HEK293 (cell line): Measurements from ENCODE around the gene FBXO3.

Source experiments
- CTCF ChIA-PET: fragments of 350-600 bp; formaldehyde crosslinking; extraction: SDS; loops from one replicate; lab custom pipeline; 2021; ENCODE audit warnings: antibody characterized with exemption; lab: Yijun Ruan, JAX
- POLR2A ChIA-PET: fragments of 300-600 bp; formaldehyde crosslinking; extraction: SDS; loops from one replicate; lab custom pipeline; 2020; ENCODE audit warnings: antibody characterized with exemption, inconsistent platforms; lab: Yijun Ruan, JAX
- H3K27ac ChIP-seq: fragments of 200-500 bp; sonication (Bioruptor generic); 2 replicates; pipeline ENCODE4 v1.5.1; 2014; ENCODE audit warnings: low read depth, low read length, control low read depth, inconsistent platforms; ENCODE audit errors: extremely low read depth
- H3K36me3 ChIP-seq, 2 experiments: fragments of 200-500 bp in 1 of 2; sonication (Bioruptor generic) in 1 of 2; 1 replicate in 1 of 2; 2 replicates in 1 of 2; pipeline ENCODE4 v1.5.1; 2014 to 2017; ENCODE audit warnings: inconsistent platforms in 2 of 2, low read length in 2 of 2; ENCODE audit not compliant: control insufficient read depth in 2 of 2, insufficient read depth in 1 of 2
- H3K4me1 ChIP-seq: fragments of 200-500 bp; sonication (Bioruptor generic); 2 replicates; pipeline ENCODE4 v1.5.1; 2014; ENCODE audit warnings: mild to moderate bottlenecking, low read length, inconsistent platforms; ENCODE audit not compliant: control insufficient read depth, insufficient read depth
- H3K4me3 ChIP-seq: 2 replicates; pipeline ENCODE4 v1.5.1; 2011; ENCODE audit warnings: low read depth, mild to moderate bottlenecking, control low read depth, low read length, moderate library complexity
- H3K9me3 ChIP-seq: fragments of 200-500 bp; sonication (Bioruptor generic); 2 replicates; pipeline ENCODE4 v1.5.1; 2014; ENCODE audit warnings: low read depth, low read length, inconsistent platforms; ENCODE audit not compliant: control insufficient read depth, insufficient read depth
- AEBP2 ChIP-seq: fragments of 450-650 bp; formaldehyde crosslinking; IDR thresholded peaks from 2 replicates; pipeline ENCODE4 v1.5.1; 2016; ENCODE audit warnings: missing biosample characterization, missing genetic modification characterization, borderline replicate concordance
- BCL11B ChIP-seq: fragments of 450-650 bp; formaldehyde crosslinking; IDR thresholded peaks from 2 replicates; pipeline ENCODE4 v1.5.1; 2016; ENCODE audit warnings: low read depth, missing biosample characterization, missing genetic modification characterization
- BCL6B ChIP-seq: fragments of 450-650 bp; formaldehyde crosslinking; IDR thresholded peaks from 2 replicates; pipeline ENCODE4 v1.5.1; 2017; ENCODE audit warnings: missing biosample characterization, missing genetic modification characterization
- EGR2 ChIP-seq: fragments of 450-650 bp; formaldehyde crosslinking; IDR thresholded peaks from 2 replicates; pipeline ENCODE4 v1.5.1; 2016; ENCODE audit warnings: low read depth, missing biosample characterization, missing genetic modification characterization
- FEZF1 ChIP-seq: fragments of 450-650 bp; formaldehyde crosslinking; IDR thresholded peaks from 2 replicates; pipeline ENCODE4 v1.5.1; 2016; ENCODE audit warnings: missing biosample characterization, missing genetic modification characterization
- GLI2 ChIP-seq: fragments of 450-650 bp; formaldehyde crosslinking; IDR thresholded peaks from 2 replicates; pipeline ENCODE4; 2017; ENCODE audit warnings: missing biosample characterization, missing genetic modification characterization, low read depth, borderline replicate concordance
- HOXC10 ChIP-seq: sonication (generic); formaldehyde crosslinking; IDR thresholded peaks from 2 replicates; pipeline ENCODE4 v1.8.1; 2023; ENCODE audit warnings: mild to moderate bottlenecking, missing genetic modification reagents
- KLF1 ChIP-seq: fragments of 450-650 bp; formaldehyde crosslinking; IDR thresholded peaks from 2 replicates; pipeline ENCODE4 v1.5.1; 2016; ENCODE audit warnings: missing biosample characterization, missing genetic modification characterization
- SP2 ChIP-seq: fragments of 450-650 bp; formaldehyde crosslinking; IDR thresholded peaks from 2 replicates; pipeline ENCODE4 v1.5.1; 2016; ENCODE audit warnings: missing biosample characterization, missing genetic modification characterization
- ZBTB17 ChIP-seq: fragments of 450-650 bp; formaldehyde crosslinking; IDR thresholded peaks from 2 replicates; pipeline ENCODE4 v1.5.1; 2016; ENCODE audit warnings: missing biosample characterization, missing genetic modification characterization
- ZEB2 ChIP-seq: fragments of 450-650 bp; formaldehyde crosslinking; IDR thresholded peaks from 2 replicates; pipeline ENCODE4 v1.5.1; 2016; ENCODE audit warnings: missing biosample characterization, missing genetic modification characterization
- ZFHX2 ChIP-seq: fragments of 450-650 bp; formaldehyde crosslinking; conservative IDR thresholded peaks from 2 replicates; pipeline ENCODE4 v1.5.1; 2016; ENCODE audit warnings: missing biosample characterization, missing genetic modification characterization
- ZFP41 ChIP-seq: fragments of 450-650 bp; formaldehyde crosslinking; IDR thresholded peaks from 2 replicates; pipeline ENCODE4 v1.5.1; 2016; ENCODE audit warnings: missing biosample characterization, missing genetic modification characterization, borderline replicate concordance
- ZIC2 ChIP-seq: fragments of 450-650 bp; formaldehyde crosslinking; IDR thresholded peaks from 2 replicates; pipeline ENCODE4 v1.5.1; 2016; ENCODE audit warnings: missing biosample characterization, missing genetic modification characterization
- ZNF138 ChIP-seq: fragments of 450-650 bp; formaldehyde crosslinking; IDR thresholded peaks from 2 replicates; pipeline ENCODE4 v1.5.1; 2016; ENCODE audit warnings: missing biosample characterization, missing genetic modification characterization, borderline replicate concordance
- ZNF175 ChIP-seq: fragments of 450-650 bp; formaldehyde crosslinking; IDR thresholded peaks from 2 replicates; pipeline ENCODE4 v1.5.1; 2016; ENCODE audit warnings: missing biosample characterization, missing genetic modification characterization
- ZNF266 ChIP-seq: fragments of 450-650 bp; formaldehyde crosslinking; IDR thresholded peaks from 2 replicates; pipeline ENCODE4 v1.5.1; 2016; ENCODE audit warnings: missing biosample characterization, missing genetic modification characterization, low read depth
- ZNF292 ChIP-seq: fragments of 450-650 bp; formaldehyde crosslinking; IDR thresholded peaks from 2 replicates; pipeline ENCODE4 v1.5.1; 2016; ENCODE audit warnings: low read depth, missing biosample characterization, missing genetic modification characterization, borderline replicate concordance
- ZNF324 ChIP-seq: fragments of 450-650 bp; formaldehyde crosslinking; IDR thresholded peaks from 2 replicates; pipeline ENCODE4 v1.5.1; 2016; ENCODE audit warnings: missing biosample characterization, missing genetic modification characterization
- ZNF335 ChIP-seq: fragments of 450-650 bp; formaldehyde crosslinking; conservative IDR thresholded peaks from 2 replicates; pipeline ENCODE4 v1.5.1; 2016; ENCODE audit warnings: missing biosample characterization, missing genetic modification characterization
- ZNF366 ChIP-seq: fragments of 450-650 bp; formaldehyde crosslinking; conservative IDR thresholded peaks from 2 replicates; pipeline ENCODE4 v1.5.1; 2016; ENCODE audit warnings: missing biosample characterization, missing genetic modification characterization
- ZNF529 ChIP-seq: fragments of 450-650 bp; formaldehyde crosslinking; IDR thresholded peaks from 2 replicates; pipeline ENCODE4 v1.5.1; 2017; ENCODE audit warnings: missing genetic modification characterization, missing biosample characterization; ENCODE audit not compliant: insufficient replicate concordance
- ZNF548 ChIP-seq: fragments of 450-650 bp; formaldehyde crosslinking; IDR thresholded peaks from 2 replicates; pipeline ENCODE4 v1.5.1; 2016; ENCODE audit warnings: missing biosample characterization, missing genetic modification characterization
- ZNF596 ChIP-seq: fragments of 450-650 bp; IDR thresholded peaks from 2 replicates; pipeline ENCODE4 v1.5.0; 2018; ENCODE audit warnings: missing biosample characterization, mild to moderate bottlenecking, missing genetic modification characterization, moderate library complexity
- ZNF610 ChIP-seq: fragments of 450-650 bp; formaldehyde crosslinking; IDR thresholded peaks from 2 replicates; pipeline ENCODE4 v1.5.1; 2016; ENCODE audit warnings: missing biosample characterization, missing genetic modification characterization, borderline replicate concordance
- ZNF623 ChIP-seq: fragments of 450-650 bp; formaldehyde crosslinking; IDR thresholded peaks from 2 replicates; pipeline ENCODE4 v1.5.1; 2016; ENCODE audit warnings: missing biosample characterization, missing genetic modification characterization
- ZNF660 ChIP-seq: fragments of 450-650 bp; IDR thresholded peaks from 2 replicates; pipeline ENCODE4 v1.5.1; 2018; ENCODE audit warnings: missing biosample characterization, mild to moderate bottlenecking, missing genetic modification characterization
- ZNF707 ChIP-seq: fragments of 450-650 bp; formaldehyde crosslinking; IDR thresholded peaks from 2 replicates; pipeline ENCODE4 v1.5.1; 2016; ENCODE audit warnings: missing biosample characterization, missing genetic modification characterization
- ZSCAN4 ChIP-seq: fragments of 450-650 bp; formaldehyde crosslinking; IDR thresholded peaks from 2 replicates; pipeline ENCODE4 v1.5.1; 2017; ENCODE audit warnings: missing biosample characterization, missing genetic modification characterization

Gene FBXO3

GRCh38 chr11:33701302-33702230, 72.8 kb downstream of the FBXO3 start:
- TF ChIP-seq ZNF610 (tag by site-specific recombination) (no peak), ZNF138 (no peak), ZNF529 (tag by site-specific recombination) (no peak), ZNF707 (no peak), FEZF1 (tag by site-specific recombination) (no peak), ZNF366 (tag by site-specific recombination) (peak; percentile 39; the same call in 1 of the 2 replicates), KLF1 (tag by site-specific recombination) (no peak), ZNF335 (tag by site-specific recombination) (peak; percentile 89), HOXC10 (CRISPR knock-in tag) (no peak), ZNF596 (tag by site-specific recombination) (no peak), ZBTB17 (tag by site-specific recombination) (peak; percentile 58), ZNF548 (tag by site-specific recombination) (no peak), ZNF292 (no peak), ZFHX2 (tag by site-specific recombination) (peak; percentile 67), ZSCAN4 (tag by site-specific recombination) (peak; percentile 61), BCL11B (tag by site-specific recombination) (no peak), AEBP2 (tag by site-specific recombination) (no peak), ZNF623 (tag by site-specific recombination) (no peak), EGR2 (tag by site-specific recombination) (peak; percentile 50; the same call in 1 of the 2 replicates), ZNF660 (tag by site-specific recombination) (no peak)
- H3K9me3 ChIP-seq: no peaks in the 10 kb centered on the region
- H3K27ac ChIP-seq: no peak overlapping the region
- peak overlapping the region; percentile 62 for H3K4me3 ChIP-seq
- H3K36me3 ChIP-seq: peaks cover 0 to 13% of the 10 kb centered on the region in 2 experiments; a peak in 1 of 3 replicates
- ChIA-PET POLR2A (interaction anchor here (1.8 to 2.9 kb wide), 3 partner anchors 9 to 41 kb away, joined by 6 to 19 read pairs (median 17); partner anchors contain the start of gene CD59), CTCF (interaction anchor here (0.5 to 2.9 kb wide), 8 partner anchors 14 to 339 kb away, joined by 3 to 16 read pairs (median 4); no protein-coding TSS in a partner anchor)
- H3K4me1 ChIP-seq: no peaks in the 10 kb centered on the region

GRCh38 chr11:33700502-33701271, 73.6 kb downstream of the FBXO3 start, which contains the start of gene C11orf91:
TSS of gene C11orf91 (minus strand) at chr11:33700826. CDS start at chr11:33700740, 86 bp downstream.
- H3K4me3 ChIP-seq: peak within 1 kb of the TSS; percentile 62
- CTCF ChIA-PET: interaction anchor here (0.7 to 2.9 kb wide), 4 partner anchors 14 to 339 kb away, joined by 4 to 16 read pairs (median 8); no protein-coding TSS in a partner anchor
- no peaks in the 10 kb centered on the region for H3K4me1 ChIP-seq
- H3K27ac ChIP-seq: no peak within 1 kb of the TSS
- peaks cover 0 to 8% of the 10 kb centered on the region in 2 experiments; a peak in 1 of 3 replicates for H3K36me3 ChIP-seq
- no peaks in the 10 kb centered on the region for H3K9me3 ChIP-seq
- POLR2A ChIA-PET: interaction anchor here (0.5 to 2.9 kb wide), 4 partner anchors 9 to 179 kb away, joined by 3 to 19 read pairs (median 12); partner anchors contain the start of gene CD59
- no peak for TF ChIP-seq ZFP41 (tag by site-specific recombination)
- peak; percentile 89 for TF ChIP-seq SP2 (tag by site-specific recombination)
- TF ChIP-seq ZNF266 (tag by site-specific recombination): no peak
- TF ChIP-seq ZIC2: peak; percentile 55
- no peak for TF ChIP-seq ZNF175 (tag by site-specific recombination)
- peak; percentile 46; the same call in 1 of the 2 replicates for TF ChIP-seq ZEB2 (tag by site-specific recombination)
- TF ChIP-seq ZNF324 (tag by site-specific recombination): no peak
- no peak for TF ChIP-seq GLI2 (tag by site-specific recombination)
- TF ChIP-seq BCL6B (tag by site-specific recombination): peak; percentile 84
